ENCODE results near the gene KCNQ2.

KCNQ2 gene

GRCh38 chr20:63417097-63417737 is 55.2 kb downstream of the KCNQ2 start:
- no peak for DNase-seq

- no peak for DNase-seq
These were observed 55.8 kb downstream of the KCNQ2 start for GRCh38 chr20:63416631-63417030.

- no peak for DNase-seq
These were observed 56.6 kb downstream of the KCNQ2 start for GRCh38 chr20:63415647-63416391.

- no peak for DNase-seq
These were observed 57.6 kb downstream of the KCNQ2 start for GRCh38 chr20:63414720-63415430.

- no peak for DNase-seq
These were observed 58.3 kb downstream of the KCNQ2 start for GRCh38 chr20:63413963-63414684.

GRCh38 chr20:63413323-63413722 is 59.1 kb downstream of the KCNQ2 start:
- DNase-seq: no peak

- no peak for DNase-seq
These were observed 59.6 kb downstream of the KCNQ2 start for GRCh38 chr20:63412889-63413288.

- DNase-seq: no peak
These were observed 60.4 kb downstream of the KCNQ2 start for GRCh38 chr20:63411898-63412631.

GRCh38 chr20:63411151-63411897 is 61.1 kb downstream of the KCNQ2 start:
- no peak for DNase-seq

- DNase-seq: no peak
These were observed 62.5 kb downstream of the KCNQ2 start for GRCh38 chr20:63409834-63410435.

GRCh38 chr20:63409066-63409833 is 63.2 kb downstream of the KCNQ2 start:
- DNase-seq: no peak

- no peak for DNase-seq
These were observed 63.8 kb downstream of the KCNQ2 start for GRCh38 chr20:63408684-63409046.

GRCh38 chr20:63407928-63408683 is 64.3 kb downstream of the KCNQ2 start:
- no peak for DNase-seq

- DNase-seq: no peak
These were observed 65.7 kb downstream of the KCNQ2 start for GRCh38 chr20:63406617-63407245.

- DNase-seq: no peak
These were observed 66.4 kb downstream of the KCNQ2 start for GRCh38 chr20:63406011-63406410.

GRCh38 chr20:63405102-63405730 is 67.2 kb downstream of the KCNQ2 start:
- DNase-seq: no peak

- no peak for DNase-seq
These were observed 68.0 kb downstream of the KCNQ2 start for GRCh38 chr20:63404129-63405085.

Data from fibroblast of skin of scalp (primary cell).